Neural progenitor cell (in vitro differentiated cells): ENCODE results near the gene PMAIP1.

Source experiments
- CTCF ChIP-seq: fragments of 200-600 bp; sonication (generic); IDR thresholded peaks from 2 replicates; pipeline ENCODE4 v1.5.1; 2017; ENCODE audit warnings: antibody characterized with exemption, mild to moderate bottlenecking
- EZH2phosphoT487 ChIP-seq: fragments of 200-600 bp; sonication (generic); IDR thresholded peaks from 2 replicates; pipeline ENCODE4 v1.6.1; 2017; ENCODE audit warnings: antibody characterized with exemption

- no peak for TF ChIP-seq CTCF
- no peak for TF ChIP-seq EZH2phosphoT487
Observed at GRCh38 chr18:59897321-59897954, 2.4 kb upstream of the PMAIP1 start.
